C4-2B (cell line): ENCODE results near the gene PRSS56.

Source experiments
- ZFX ChIP-seq: fragments of 450-650 bp; IDR thresholded peaks from 2 replicates; pipeline ENCODE4 v1.6.1; 2017
- TF ChIP-seq, protein P1 (sequence below): fragments of 450-650 bp; conservative IDR thresholded peaks from 2 replicates; pipeline ENCODE4 v1.5.1; 2017; ENCODE audit warnings: mild to moderate bottlenecking

DNA sequence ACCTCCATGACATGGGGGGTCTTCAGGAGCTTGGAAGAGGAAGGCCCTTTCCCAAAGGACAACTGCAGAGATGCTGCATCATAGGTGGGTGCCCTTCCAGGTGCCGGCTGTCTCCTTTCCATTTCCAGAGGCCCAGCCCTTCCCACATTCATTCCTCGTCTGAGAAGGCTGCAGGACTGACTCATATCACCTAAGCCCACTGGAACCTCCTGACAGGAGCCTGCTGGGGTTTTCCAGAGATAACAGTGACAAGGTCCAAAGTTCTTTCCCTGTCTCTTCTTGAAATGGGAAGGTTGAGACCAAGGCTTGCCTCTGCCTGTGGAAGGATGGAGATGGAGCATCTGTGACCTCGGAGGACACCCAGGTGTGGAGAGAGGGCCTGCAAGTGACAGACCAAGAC lies 3.6 kb upstream of the PRSS56 start:
- TF ChIP-seq, protein P1, sequence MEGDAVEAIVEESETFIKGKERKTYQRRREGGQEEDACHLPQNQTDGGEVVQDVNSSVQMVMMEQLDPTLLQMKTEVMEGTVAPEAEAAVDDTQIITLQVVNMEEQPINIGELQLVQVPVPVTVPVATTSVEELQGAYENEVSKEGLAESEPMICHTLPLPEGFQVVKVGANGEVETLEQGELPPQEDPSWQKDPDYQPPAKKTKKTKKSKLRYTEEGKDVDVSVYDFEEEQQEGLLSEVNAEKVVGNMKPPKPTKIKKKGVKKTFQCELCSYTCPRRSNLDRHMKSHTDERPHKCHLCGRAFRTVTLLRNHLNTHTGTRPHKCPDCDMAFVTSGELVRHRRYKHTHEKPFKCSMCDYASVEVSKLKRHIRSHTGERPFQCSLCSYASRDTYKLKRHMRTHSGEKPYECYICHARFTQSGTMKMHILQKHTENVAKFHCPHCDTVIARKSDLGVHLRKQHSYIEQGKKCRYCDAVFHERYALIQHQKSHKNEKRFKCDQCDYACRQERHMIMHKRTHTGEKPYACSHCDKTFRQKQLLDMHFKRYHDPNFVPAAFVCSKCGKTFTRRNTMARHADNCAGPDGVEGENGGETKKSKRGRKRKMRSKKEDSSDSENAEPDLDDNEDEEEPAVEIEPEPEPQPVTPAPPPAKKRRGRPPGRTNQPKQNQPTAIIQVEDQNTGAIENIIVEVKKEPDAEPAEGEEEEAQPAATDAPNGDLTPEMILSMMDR, result no peak
- TF ChIP-seq ZFX, result no peak
